IPS DF 6.9 (cell line): ENCODE results near the gene FBN1.

Source experiments
- DNase-seq: peaks from one replicate; pipeline ENCODE4 v3.0.0-alpha.2; 2013; ENCODE audit warnings: low read depth, low spot score
- H3K27ac ChIP-seq: one replicate; pipeline ENCODE4 v1.5.1; 2013; ENCODE audit warnings: low read length, control low read depth
- H3K27me3 ChIP-seq: 2 replicates; pipeline ENCODE4 v1.6.1; 2013; ENCODE audit warnings: mild to moderate bottlenecking, low read length; ENCODE audit not compliant: control insufficient read depth, insufficient read depth
- H3K36me3 ChIP-seq: 2 replicates; pipeline ENCODE4 v1.6.1; 2013; ENCODE audit warnings: low read length; ENCODE audit not compliant: control insufficient read depth, insufficient read depth
- H3K4me1 ChIP-seq: 2 replicates; pipeline ENCODE4 v1.6.1; 2013; ENCODE audit warnings: low read length; ENCODE audit not compliant: control insufficient read depth, insufficient read depth
- H3K4me3 ChIP-seq: 2 replicates; pipeline ENCODE4 v1.5.1; 2013; ENCODE audit warnings: mild to moderate bottlenecking, low read length
- H3K9me3 ChIP-seq: 2 replicates; pipeline ENCODE4 v1.6.1; 2013; ENCODE audit warnings: low read length, inconsistent platforms; ENCODE audit not compliant: control insufficient read depth, insufficient read depth
- WGBS: extraction: QIAGEN DNeasy Blood & Tissue Kit; methylation state at CpG from one replicate; pipeline ENCODE4 v1.1.7; 2013; ENCODE audit warnings: mixed read lengths, missing lambda C conversion rate; ENCODE audit not compliant: insufficient read length, insufficient coverage; 5-methylcytosine and 5-hydroxymethylcytosine counted together

Gene FBN1

GRCh38 chr15:48365575-48365974 lies 279.9 kb downstream of the FBN1 start:
- Histone ChIP-seq H3K9me3 (no peaks in the 10 kb centered on the region), H3K27me3 (no peaks in the 10 kb centered on the region), H3K4me1 (no peaks in the 10 kb centered on the region), H3K36me3 (no peaks in the 10 kb centered on the region), H3K4me3 (no peak overlapping the region), H3K27ac (no peak overlapping the region)
- no peak for DNase-seq
- WGBS: no CpG with 5 or more reads among the region's 1 CpG

- WGBS: no CpG with 5 or more reads among the region's 5 CpGs
- no peak overlapping the region for H3K4me3 ChIP-seq
- no peak overlapping the region for H3K27ac ChIP-seq
- H3K36me3 ChIP-seq: no peaks in the 10 kb centered on the region
- H3K4me1 ChIP-seq: no peaks in the 10 kb centered on the region
- DNase-seq: no peak
- H3K27me3 ChIP-seq: no peaks in the 10 kb centered on the region
- no peaks in the 10 kb centered on the region for H3K9me3 ChIP-seq
These were observed 282.0 kb downstream of the FBN1 start for GRCh38 chr15:48363474-48363873.

- no peaks in the 10 kb centered on the region for H3K36me3 ChIP-seq
- no CpG with 5 or more reads among the region's 2 CpGs for WGBS
These were observed 283.8 kb downstream of the FBN1 start for GRCh38 chr15:48361685-48362084.

GRCh38 chr15:48360841-48361240 lies 284.7 kb downstream of the FBN1 start:
- no peaks in the 10 kb centered on the region for H3K36me3 ChIP-seq
- no peaks in the 10 kb centered on the region for H3K4me1 ChIP-seq
- no CpG with 5 or more reads among the region's 2 CpGs for WGBS
- no peaks in the 10 kb centered on the region for H3K9me3 ChIP-seq
- no peak for DNase-seq
- H3K4me3 ChIP-seq: no peak overlapping the region
- no peaks in the 10 kb centered on the region for H3K27me3 ChIP-seq
- H3K27ac ChIP-seq: no peak overlapping the region

More at GRCh38 chr15:48361685-48362084, 283.8 kb downstream of the FBN1 start:
- H3K27me3 ChIP-seq: no peaks in the 10 kb centered on the region
- no peak for DNase-seq
- H3K4me1 ChIP-seq: no peaks in the 10 kb centered on the region
- H3K9me3 ChIP-seq: no peaks in the 10 kb centered on the region
- H3K4me3 ChIP-seq: no peak overlapping the region
- no peak overlapping the region for H3K27ac ChIP-seq
